Mesothelial cell of epicardium (in vitro differentiated cells): ENCODE results near the gene PRAC2. TPM values are rescaled to one million over a fixed set of nuclear protein-coding genes. Genes with fewer than 3 reads are reported as not detected.

ENCODE experiments used
- DNase-seq, 2 experiments: peaks; one replicate each; pipeline ENCODE4 v3.0.0; 2021; ENCODE audit warnings: low spot score in 2 of 2; ENCODE audit not compliant: unreplicated experiment in 2 of 2
- H3K27ac Mint-ChIP-seq: 2 replicates; pipeline ENCODE4 v1.8.0; 2021; ENCODE audit warnings: mixed read lengths
- H3K27me3 Mint-ChIP-seq: 2 replicates; pipeline ENCODE4 v1.8.0; 2021; ENCODE audit warnings: low read depth, mixed read lengths
- H3K36me3 Mint-ChIP-seq: 2 replicates; pipeline ENCODE4 v1.8.0; 2021; ENCODE audit warnings: mixed read lengths
- H3K4me1 Mint-ChIP-seq: 2 replicates; pipeline ENCODE4 v1.8.0; 2021; ENCODE audit warnings: mixed read lengths
- H3K4me3 Mint-ChIP-seq: 2 replicates; pipeline ENCODE4 v1.8.0; 2021; ENCODE audit warnings: mild to moderate bottlenecking, moderate library complexity, mixed read lengths
- H3K9me3 Mint-ChIP-seq: 2 replicates; pipeline ENCODE4 v1.8.0; 2021; ENCODE audit warnings: mixed read lengths
- total RNA-seq: library from RNA; stranded (reverse); gene quantifications from 3 replicates; pipeline ENCODE4 v1.2.1, GENCODE V29; 2021
- TF ChIP-seq, protein P1 (sequence below): fragments of 200-600 bp; sonication (generic); IDR thresholded peaks from one replicate; pipeline ENCODE4 v1.5.0; 2021; ENCODE audit warnings: antibody characterized with exemption; ENCODE audit not compliant: unreplicated experiment

PRAC2 gene
- total RNA-seq, 1 donor from 2014 or later = 8.5 TPM

DNA sequence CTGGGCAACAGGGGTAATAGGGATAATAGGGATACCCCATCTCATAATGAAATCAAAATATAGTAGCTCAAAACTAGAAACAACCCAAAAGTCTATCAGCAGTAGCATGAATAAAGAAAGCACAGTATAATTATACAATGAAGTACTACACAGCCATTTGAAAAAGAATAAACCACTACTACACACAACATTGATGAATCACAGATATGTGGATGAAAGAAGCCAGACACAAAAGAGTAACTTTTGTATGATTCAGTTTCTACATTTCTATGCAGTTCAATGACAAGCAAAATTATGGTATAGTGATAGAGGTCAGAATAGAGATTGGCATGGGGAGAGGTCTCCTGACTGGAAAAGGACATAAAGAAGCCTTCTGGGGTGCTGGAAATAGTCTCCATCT is 8.4 kb downstream of the PRAC2 start:
- TF ChIP-seq, protein P1, sequence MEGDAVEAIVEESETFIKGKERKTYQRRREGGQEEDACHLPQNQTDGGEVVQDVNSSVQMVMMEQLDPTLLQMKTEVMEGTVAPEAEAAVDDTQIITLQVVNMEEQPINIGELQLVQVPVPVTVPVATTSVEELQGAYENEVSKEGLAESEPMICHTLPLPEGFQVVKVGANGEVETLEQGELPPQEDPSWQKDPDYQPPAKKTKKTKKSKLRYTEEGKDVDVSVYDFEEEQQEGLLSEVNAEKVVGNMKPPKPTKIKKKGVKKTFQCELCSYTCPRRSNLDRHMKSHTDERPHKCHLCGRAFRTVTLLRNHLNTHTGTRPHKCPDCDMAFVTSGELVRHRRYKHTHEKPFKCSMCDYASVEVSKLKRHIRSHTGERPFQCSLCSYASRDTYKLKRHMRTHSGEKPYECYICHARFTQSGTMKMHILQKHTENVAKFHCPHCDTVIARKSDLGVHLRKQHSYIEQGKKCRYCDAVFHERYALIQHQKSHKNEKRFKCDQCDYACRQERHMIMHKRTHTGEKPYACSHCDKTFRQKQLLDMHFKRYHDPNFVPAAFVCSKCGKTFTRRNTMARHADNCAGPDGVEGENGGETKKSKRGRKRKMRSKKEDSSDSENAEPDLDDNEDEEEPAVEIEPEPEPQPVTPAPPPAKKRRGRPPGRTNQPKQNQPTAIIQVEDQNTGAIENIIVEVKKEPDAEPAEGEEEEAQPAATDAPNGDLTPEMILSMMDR = no peak
- Mint-ChIP-seq H3K27me3 (peaks cover 99% of the 10 kb centered on the region), H3K36me3 (no peaks in the 10 kb centered on the region), H3K4me1 (peaks cover 45% of the 10 kb centered on the region), H3K9me3 (no peaks in the 10 kb centered on the region), H3K4me3 (no peak overlapping the region), H3K27ac (peak overlapping the region; percentile 84)
- no peak for DNase-seq

DNA sequence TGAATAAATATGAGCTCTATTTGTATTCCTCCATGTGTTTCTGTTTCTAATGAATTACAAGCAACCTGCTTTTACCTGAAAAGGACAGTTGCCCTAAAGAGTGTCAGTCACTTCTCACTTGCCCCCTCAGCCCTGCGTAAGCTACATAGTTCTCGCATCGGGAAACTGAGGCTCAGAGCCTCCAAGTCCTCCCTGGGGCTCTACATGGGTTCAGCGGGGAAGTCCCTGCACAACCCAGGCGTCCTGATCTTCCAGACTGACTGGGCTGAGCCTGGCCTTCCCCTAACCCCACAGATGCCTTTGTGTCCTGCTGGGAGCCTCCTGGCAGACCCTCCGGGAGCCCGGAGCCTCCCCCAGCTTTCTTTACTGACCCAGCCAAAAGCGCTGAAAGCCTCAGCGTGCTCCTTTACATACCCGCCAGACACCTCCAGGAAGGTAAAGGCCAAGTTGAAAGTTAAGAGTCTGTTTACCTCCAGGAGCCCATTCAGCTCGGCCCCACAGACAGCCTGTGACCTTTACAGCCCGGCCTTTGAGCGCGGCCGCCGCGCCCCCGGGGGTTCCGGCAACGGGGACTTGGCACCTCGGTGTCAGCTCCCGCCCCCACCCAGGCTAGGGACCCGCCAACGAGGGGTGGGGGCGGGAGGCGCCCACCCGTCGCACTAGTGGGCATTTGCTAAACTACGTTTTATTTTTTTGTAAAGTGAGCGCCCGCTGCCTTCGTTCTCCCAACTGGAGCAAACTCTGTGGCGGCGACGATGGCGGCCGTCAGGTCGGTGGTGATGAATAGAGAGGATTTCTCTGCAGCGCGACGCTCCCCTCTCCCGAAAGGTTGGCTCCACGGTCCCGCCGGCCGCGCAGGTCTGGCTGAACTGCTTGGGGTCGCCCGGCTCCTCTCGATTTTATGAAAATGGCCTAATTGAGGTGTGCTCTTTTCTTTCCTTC is 10.0 kb downstream of the PRAC2 start:
- Mint-ChIP-seq H3K27ac (peak overlapping the region; percentile 96), H3K4me1 (peaks cover 39% of the 10 kb centered on the region), H3K27me3 (peaks cover 99% of the 10 kb centered on the region), H3K4me3 (peak overlapping the region; percentile 68), H3K9me3 (no peaks in the 10 kb centered on the region), H3K36me3 (no peaks in the 10 kb centered on the region)
- TF ChIP-seq, protein P1 = no peak
- no peak for DNase-seq

DNA sequence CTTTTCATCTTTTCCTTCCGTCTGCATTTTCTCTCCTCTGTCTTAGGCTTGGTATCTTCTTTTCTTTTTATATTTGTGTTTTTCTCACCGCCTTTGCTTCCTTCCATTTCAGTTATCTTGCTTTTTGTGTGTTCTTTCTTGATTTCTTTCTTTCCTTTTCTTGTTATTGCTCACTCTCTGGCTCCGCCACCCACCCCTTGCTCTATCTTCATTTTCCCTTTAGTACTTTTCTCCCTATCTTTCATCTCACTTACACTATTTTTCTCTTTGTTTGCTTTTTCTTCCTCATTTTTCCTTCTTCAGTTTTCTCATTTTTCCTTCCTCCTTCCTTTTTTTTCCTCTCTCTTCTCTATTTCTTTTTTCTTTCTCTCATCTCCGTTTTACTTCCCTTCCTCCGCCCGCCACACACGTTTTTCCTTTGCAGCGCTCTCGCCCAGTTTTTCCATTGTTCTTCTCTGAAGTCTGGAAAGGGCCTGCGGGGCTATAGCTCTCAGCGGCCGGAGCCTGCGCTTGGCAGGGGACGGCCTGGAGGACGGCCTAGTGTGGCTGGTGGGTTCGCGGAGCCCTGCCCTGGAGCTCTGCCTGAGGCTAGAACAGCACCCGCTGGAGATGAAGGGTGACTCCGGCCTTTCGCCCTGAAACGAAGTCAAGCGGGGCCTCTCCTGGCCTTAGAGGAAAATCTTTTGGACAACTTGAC is 10.8 kb downstream of the PRAC2 start:
- Mint-ChIP-seq H3K4me1 (peaks cover 37% of the 10 kb centered on the region), H3K4me3 (peak overlapping the region; percentile 68)

DNA sequence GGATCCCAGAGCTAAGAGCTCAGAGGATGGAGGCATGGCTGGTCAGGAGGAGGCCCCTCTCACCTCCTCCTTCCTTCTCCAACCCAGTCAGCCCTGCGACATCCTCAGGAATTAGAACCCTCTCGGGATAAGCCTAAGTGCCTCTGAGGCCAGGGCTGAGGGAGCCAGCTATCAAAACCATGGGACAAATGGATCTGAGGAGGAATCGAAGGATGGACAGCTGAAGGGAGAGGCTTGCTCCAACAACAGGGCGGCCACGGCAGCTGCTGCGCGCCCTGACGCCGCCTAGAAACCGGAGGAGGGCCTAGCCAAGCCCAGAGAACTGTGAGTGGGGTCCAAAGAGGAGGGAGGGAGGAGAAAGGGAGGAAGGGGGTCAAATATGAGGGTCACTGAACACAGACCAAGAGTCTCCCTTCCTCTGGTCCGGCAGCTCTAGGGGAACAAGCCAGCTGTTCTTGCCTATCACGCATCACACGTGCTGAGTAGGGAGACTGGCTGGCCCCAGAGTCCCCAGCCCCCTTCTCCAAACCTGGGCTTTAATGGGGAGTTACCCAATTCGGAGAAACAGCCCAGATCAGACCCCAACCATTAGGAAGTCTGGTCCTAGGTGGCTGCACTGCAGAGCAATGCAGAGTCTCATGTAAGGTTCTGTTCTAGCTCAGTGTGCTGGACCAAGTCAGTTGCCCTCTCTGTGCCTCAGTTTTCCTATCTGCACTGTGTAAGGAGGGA is 11.5 kb downstream of the PRAC2 start:
- TF ChIP-seq, protein P1 = no peak
- Mint-ChIP-seq H3K4me3 (peak overlapping the region; percentile 68), H3K4me1 (peaks cover 33% of the 10 kb centered on the region), H3K27me3 (peaks cover 99% of the 10 kb centered on the region), H3K36me3 (no peaks in the 10 kb centered on the region), H3K27ac (peak overlapping the region; percentile 96), H3K9me3 (no peaks in the 10 kb centered on the region)
- no peak for DNase-seq

More for the DNA sequence above, 10.8 kb downstream of the PRAC2 start:
- no peaks in the 10 kb centered on the region for H3K9me3 Mint-ChIP-seq
- DNase-seq = no peak
- H3K36me3 Mint-ChIP-seq = no peaks in the 10 kb centered on the region
- TF ChIP-seq, protein P1 = no peak
- H3K27me3 Mint-ChIP-seq = peaks cover 99% of the 10 kb centered on the region
- peak overlapping the region; percentile 96 for H3K27ac Mint-ChIP-seq

DNA sequence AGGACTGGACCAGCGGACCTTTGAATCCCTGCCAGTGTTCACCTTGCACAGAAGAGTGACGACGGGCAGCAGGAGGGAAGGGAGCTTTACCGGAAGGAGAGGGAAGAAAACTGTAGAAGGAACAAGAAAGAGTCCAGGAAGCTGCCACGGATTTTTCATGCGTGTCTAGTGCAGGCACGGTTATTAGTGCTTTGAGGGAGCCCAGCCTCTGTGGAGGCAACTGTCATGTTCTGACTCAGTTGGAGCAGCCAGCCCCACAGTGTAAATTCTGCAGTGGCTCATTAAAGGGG is 12.0 kb downstream of the PRAC2 start:
- peak overlapping the region; percentile 85 for H3K27ac Mint-ChIP-seq
- peaks cover 99% of the 10 kb centered on the region for H3K27me3 Mint-ChIP-seq
- no peaks in the 10 kb centered on the region for H3K9me3 Mint-ChIP-seq
- peak overlapping the region; percentile 68 for H3K4me3 Mint-ChIP-seq
- H3K4me1 Mint-ChIP-seq = peaks cover 28% of the 10 kb centered on the region
- no peak for DNase-seq
- H3K36me3 Mint-ChIP-seq = no peaks in the 10 kb centered on the region
- TF ChIP-seq, protein P1 = no peak
